AG10803 (cell line): ENCODE results near the gene PFKFB4.

Experiments
- DNase-seq: peaks from one replicate; pipeline ENCODE4 v3.0.0; 2010; ENCODE audit warnings: low read depth
- H3K4me3 ChIP-seq: 2 replicates; pipeline ENCODE4 v1.5.1; 2011; ENCODE audit warnings: mild to moderate bottlenecking, low read length, control low read depth
- CTCF ChIP-seq: conservative IDR thresholded peaks from 2 replicates; pipeline ENCODE4 v1.5.1; 2011; ENCODE audit warnings: mild to moderate bottlenecking, low read length, control low read depth, inconsistent platforms

Gene PFKFB4

GRCh38 chr3:48556796-48557626 lies at the start of gene PFKFB4:
PFKFB4 (minus strand) TSS chr3:48556803; CDS start chr3:48556777, 26 bp downstream.
- H3K4me3 ChIP-seq, result peak within 1 kb of the TSS; percentile 75
- peak; percentile 99 for DNase-seq
- TF ChIP-seq CTCF, result no peak; the same call in 1 of the 2 replicates

- no peak for DNase-seq
- no peak overlapping the region for H3K4me3 ChIP-seq
- TF ChIP-seq CTCF, result no peak
Measured at GRCh38 chr3:48601622-48601994, 45.0 kb upstream of the PFKFB4 start.

GRCh38 chr3:48600711-48601621 lies 44.4 kb upstream of the PFKFB4 start:
- no peak overlapping the region for H3K4me3 ChIP-seq
- TF ChIP-seq CTCF, result no peak
- DNase-seq, result no peak

GRCh38 chr3:48599509-48600285 lies 43.1 kb upstream of the PFKFB4 start:
- DNase-seq, result no peak
- H3K4me3 ChIP-seq, result no peak overlapping the region
- TF ChIP-seq CTCF, result no peak

- peak overlapping the region; percentile 26 for H3K4me3 ChIP-seq
- no peak for DNase-seq
- no peak for TF ChIP-seq CTCF
Measured at GRCh38 chr3:48599077-48599501, 42.5 kb upstream of the PFKFB4 start.

- no peak for TF ChIP-seq CTCF
- DNase-seq, result peak; percentile 94
Measured at GRCh38 chr3:48598323-48599076, 41.9 kb upstream of the PFKFB4 start.

More at GRCh38 chr3:48598323-48599076, 41.9 kb upstream of the PFKFB4 start:
- peak overlapping the region; percentile 31 for H3K4me3 ChIP-seq
